MCF 10A (cell line): ENCODE data around the gene TMEM131L. TPM values are rescaled to one million over a fixed set of nuclear protein-coding genes. Genes with fewer than 3 reads are reported as not detected.
A peak's percentile ranks its signal among the peaks of the same experiment; 100 is the strongest.

ENCODE experiments used
- BruUV-seq: library from RNA; stranded (reverse); fragments of 400-500 nt; replicated peaks from 2 replicates; lab custom pipeline; 2021; lab: Mats Ljungman, UMichigan
- CTCF ChIA-PET: fragments of 300-600 bp; sonication (Branson Sonifier 250); formaldehyde crosslinking; extraction: SDS; loops from one replicate; lab custom pipeline; 2021; ENCODE audit warnings: antibody characterized with exemption, inconsistent platforms; lab: Yijun Ruan, JAX
- POLR2A ChIA-PET: fragments of 300-600, 350-650 bp; sonication (Branson Sonifier 250); formaldehyde crosslinking; extraction: SDS; loops from one replicate; lab custom pipeline; 2020; ENCODE audit warnings: antibody characterized with exemption, inconsistent platforms; lab: Yijun Ruan, JAX
- DNase-seq: peaks from one replicate; pipeline ENCODE4 v3.0.0-alpha.2; 2018; ENCODE audit not compliant: unreplicated experiment
- H3K27ac Mint-ChIP-seq: one replicate; pipeline ENCODE4 v1.8.0; 2022; ENCODE audit warnings: mild to moderate bottlenecking, low read depth, mixed read lengths; ENCODE audit not compliant: unreplicated experiment
- H3K27me3 Mint-ChIP-seq: one replicate; pipeline ENCODE4 v1.8.0; 2022; ENCODE audit warnings: mixed read lengths; ENCODE audit not compliant: insufficient read depth, unreplicated experiment
- H3K36me3 Mint-ChIP-seq: one replicate; pipeline ENCODE4 v1.8.0; 2022; ENCODE audit warnings: mild to moderate bottlenecking, moderate library complexity, mixed read lengths; ENCODE audit not compliant: insufficient read depth, unreplicated experiment
- H3K4me1 Mint-ChIP-seq: one replicate; pipeline ENCODE4 v1.8.0; 2022; ENCODE audit warnings: mixed read lengths; ENCODE audit not compliant: insufficient read depth, unreplicated experiment
- H3K4me3 Mint-ChIP-seq: one replicate; pipeline ENCODE4 v1.8.0; 2022; ENCODE audit warnings: mild to moderate bottlenecking, moderate library complexity, mixed read lengths; ENCODE audit not compliant: unreplicated experiment
- H3K9me3 Mint-ChIP-seq: one replicate; pipeline ENCODE4 v1.8.0; 2022; ENCODE audit warnings: mixed read lengths; ENCODE audit not compliant: unreplicated experiment
- intact Hi-C: fragments of 100-400 bp; cut with micrococcal nuclease; formaldehyde crosslinking; loops from 2 replicates; pipeline ENCODE4 v1.14.1; 2022
- total RNA-seq: library from RNA; stranded (reverse); gene quantifications from 2 replicates; pipeline ENCODE4 v1.2.3, GENCODE V29; 2022
- TF ChIP-seq, protein P1 (sequence below): fragments of 200-600 bp; IDR thresholded peaks from one replicate; pipeline ENCODE4 v1.8.0; 2022; ENCODE audit warnings: antibody characterized with exemption, mild to moderate bottlenecking; ENCODE audit not compliant: unreplicated experiment

Gene TMEM131L
- total RNA-seq, 1 experiment from 2014 or later, result 10.1 TPM

- ChIA-PET CTCF (interaction anchor here (0.7 to 1.7 kb wide), 3 partner anchors 9 to 79 kb away, joined by 3 to 4 read pairs (median 3); no protein-coding TSS in a partner anchor), POLR2A (interaction anchor here (0.7 to 2.0 kb wide), 2 partner anchors 9 to 12 kb away, joined by 3 to 7 read pairs; no protein-coding TSS in a partner anchor)
- intact Hi-C loops, result no loop called here
- H3K4me1 Mint-ChIP-seq, result peaks cover 22% of the 10 kb centered on the region
- no peak for DNase-seq
- H3K4me3 Mint-ChIP-seq, result no peak overlapping the region
- TF ChIP-seq, protein P1, sequence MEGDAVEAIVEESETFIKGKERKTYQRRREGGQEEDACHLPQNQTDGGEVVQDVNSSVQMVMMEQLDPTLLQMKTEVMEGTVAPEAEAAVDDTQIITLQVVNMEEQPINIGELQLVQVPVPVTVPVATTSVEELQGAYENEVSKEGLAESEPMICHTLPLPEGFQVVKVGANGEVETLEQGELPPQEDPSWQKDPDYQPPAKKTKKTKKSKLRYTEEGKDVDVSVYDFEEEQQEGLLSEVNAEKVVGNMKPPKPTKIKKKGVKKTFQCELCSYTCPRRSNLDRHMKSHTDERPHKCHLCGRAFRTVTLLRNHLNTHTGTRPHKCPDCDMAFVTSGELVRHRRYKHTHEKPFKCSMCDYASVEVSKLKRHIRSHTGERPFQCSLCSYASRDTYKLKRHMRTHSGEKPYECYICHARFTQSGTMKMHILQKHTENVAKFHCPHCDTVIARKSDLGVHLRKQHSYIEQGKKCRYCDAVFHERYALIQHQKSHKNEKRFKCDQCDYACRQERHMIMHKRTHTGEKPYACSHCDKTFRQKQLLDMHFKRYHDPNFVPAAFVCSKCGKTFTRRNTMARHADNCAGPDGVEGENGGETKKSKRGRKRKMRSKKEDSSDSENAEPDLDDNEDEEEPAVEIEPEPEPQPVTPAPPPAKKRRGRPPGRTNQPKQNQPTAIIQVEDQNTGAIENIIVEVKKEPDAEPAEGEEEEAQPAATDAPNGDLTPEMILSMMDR, result no peak
- peaks cover 7% of the 10 kb centered on the region for H3K36me3 Mint-ChIP-seq
- no peaks in the 10 kb centered on the region for H3K9me3 Mint-ChIP-seq
- no TSS peak for BruUV-seq
- H3K27me3 Mint-ChIP-seq, result no peaks in the 10 kb centered on the region
- no peak overlapping the region for H3K27ac Mint-ChIP-seq
Observed at GRCh38 chr4:153495480-153496193, 29.5 kb downstream of the TMEM131L start.

DNA sequence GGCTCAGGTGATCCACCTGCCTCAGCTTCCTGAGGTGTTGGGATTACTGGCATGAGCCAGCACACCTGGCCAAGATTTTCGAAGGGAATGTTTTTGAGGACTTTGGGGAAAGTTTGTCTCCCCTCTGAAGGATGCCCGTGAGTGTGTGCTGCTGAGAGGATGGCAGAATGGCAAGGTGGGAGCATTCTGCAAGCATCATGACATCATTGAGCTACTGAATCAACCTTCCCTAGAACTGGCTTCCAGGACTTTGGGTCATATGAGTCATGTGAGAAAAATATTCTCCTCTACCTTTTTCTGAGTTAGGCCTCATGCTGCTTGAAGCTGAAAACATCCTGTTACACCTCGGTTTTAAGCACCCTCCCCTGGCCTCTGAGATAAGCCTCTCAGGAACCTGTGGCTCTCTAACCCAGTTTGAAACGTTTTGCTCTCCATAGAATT, 31.0 kb downstream of the TMEM131L start:
- ChIA-PET POLR2A (interaction anchor here (1.0 to 2.1 kb wide), 4 partner anchors 11 to 31 kb away, joined by 3 to 16 read pairs (median 4); partner anchors contain the start of gene TMEM131L), CTCF (interaction anchor here (0.6 to 1.6 kb wide), 4 partner anchors 9 to 95 kb away, joined by 3 to 4 read pairs (median 3); no protein-coding TSS in a partner anchor)
- TF ChIP-seq, protein P1, result no peak
- DNase-seq, result peak; percentile 53
- no peaks in the 10 kb centered on the region for H3K27me3 Mint-ChIP-seq
- H3K4me3 Mint-ChIP-seq, result no peak overlapping the region
- peaks cover 22% of the 10 kb centered on the region for H3K4me1 Mint-ChIP-seq
- H3K9me3 Mint-ChIP-seq, result no peaks in the 10 kb centered on the region
- intact Hi-C loops, result no loop called here
- no TSS peak for BruUV-seq
- peaks cover 7% of the 10 kb centered on the region for H3K36me3 Mint-ChIP-seq
- H3K27ac Mint-ChIP-seq, result no peak overlapping the region

GRCh38 chr4:153497988-153498967, 32.1 kb downstream of the TMEM131L start:
- no peak for DNase-seq
- intact Hi-C loops, result no loop called here
- TF ChIP-seq, protein P1, result no peak
- POLR2A ChIA-PET, result interaction anchor here (0.9 to 2.1 kb wide), 5 partner anchors 12 to 33 kb away, joined by 3 to 16 read pairs (median 5); partner anchors contain the start of gene TMEM131L
- CTCF ChIA-PET, result interaction anchor here (0.6 to 1.6 kb wide), 3 partner anchors 31 to 822 kb away, joined by 3 to 4 read pairs (median 3); no protein-coding TSS in a partner anchor
- Mint-ChIP-seq H3K27me3 (no peaks in the 10 kb centered on the region), H3K27ac (no peak overlapping the region), H3K4me1 (peaks cover 15% of the 10 kb centered on the region), H3K36me3 (no peaks in the 10 kb centered on the region), H3K9me3 (no peaks in the 10 kb centered on the region), H3K4me3 (no peak overlapping the region)
- no TSS peak for BruUV-seq
